ENCODE data around the gene ANKRD13A. TPM values are rescaled to one million over a fixed set of nuclear protein-coding genes. Genes with fewer than 3 reads are reported as not detected.
A peak's percentile ranks its signal among the peaks of the same experiment; 100 is the strongest.

Gene ANKRD13A
- total RNA-seq, 1 experiment from 2014 or later, result 19.9 TPM

DNA sequence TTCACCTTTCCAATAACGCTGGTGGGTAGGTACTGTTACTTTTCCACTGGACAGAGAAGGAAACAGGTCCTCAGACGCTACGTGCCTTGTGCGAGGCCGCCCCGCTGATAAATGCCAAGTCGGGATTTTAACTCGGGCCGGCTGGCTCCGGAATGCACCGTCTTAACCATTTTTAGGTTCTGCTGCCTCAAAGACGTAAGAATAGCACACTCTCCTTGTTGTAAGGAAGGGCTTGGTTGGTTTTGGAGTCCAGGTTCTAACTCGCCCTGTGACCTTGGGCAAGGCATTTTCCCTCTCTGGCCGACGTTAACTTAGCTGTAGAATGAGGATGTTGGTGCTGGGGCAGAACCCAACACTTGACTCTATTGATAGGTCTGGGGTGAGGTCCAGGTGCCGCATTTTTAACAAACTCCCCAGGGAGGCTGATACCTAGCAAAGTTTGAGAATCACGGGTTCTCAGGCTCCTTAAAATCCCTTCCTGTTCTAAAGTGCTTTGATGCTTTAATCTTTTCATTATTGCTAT, 814 bp downstream of the ANKRD13A start:
- H3K27ac ChIP-seq (ENCODE audit: low read depth, low read length), result peak overlapping the region; percentile 36; the same call in 1 of the 2 replicates
- no peaks in the 10 kb centered on the region for H3K36me3 ChIP-seq (ENCODE audit: control insufficient read depth in 1 of 2, insufficient read depth in 2 of 2, low read length in 2 of 2)
- no peaks in the 10 kb centered on the region for H3K9me3 ChIP-seq (ENCODE audit: control insufficient read depth in 1 of 2, insufficient read depth in 1 of 2, low read depth in 1 of 2, low read length in 2 of 2)
- CTCF ChIA-PET, result no interaction called here
- peak overlapping the region; percentile 85 for H3K4me2 ChIP-seq (ENCODE audit: low read length)
- DNase-seq (ENCODE audit: low read depth, low spot score), result no peak
- TF ChIP-seq EZH2phosphoT487 (IDR thresholded peaks at IDR 0.05; ENCODE audit: borderline replicate concordance) (no peak), ZBTB33 (IDR thresholded peaks at IDR 0.05; ENCODE audit: extremely low read depth, insufficient replicate concordance, low read length) (no peak), RAD21 (IDR thresholded peaks at IDR 0.05; ENCODE audit: low read depth) (no peak), EGR1 (IDR thresholded peaks at IDR 0.05; ENCODE audit: low read depth) (no peak), ZFX (IDR thresholded peaks at IDR 0.05) (no peak), POLR2A (IDR thresholded peaks at IDR 0.05; ENCODE audit: borderline replicate concordance, extremely low read depth, insufficient read depth, insufficient read length) (no peak)
- no peaks in the 10 kb centered on the region for H3K9me2 ChIP-seq (ENCODE audit: insufficient read depth)
- no peaks in the 10 kb centered on the region for H3K27me3 ChIP-seq (ENCODE audit: insufficient read depth, low read length)
- peaks cover 17% of the 10 kb centered on the region for H3K79me2 ChIP-seq (ENCODE audit: insufficient read depth, low read length)
- ATAC-seq, result no peak
- POLR2A ChIA-PET, result no interaction called here
- BruUV-seq (replicated peaks), result TSS peak; percentile 59
- peaks cover 31 to 61% of the 10 kb centered on the region in 2 experiments for H3K4me1 ChIP-seq (ENCODE audit: control insufficient read depth in 1 of 2, insufficient read depth in 2 of 2, low read length in 2 of 2)
- no peak overlapping the region for H2AFZ ChIP-seq (ENCODE audit: low read depth, low read length, poor library complexity, severe bottlenecking)
- H3K9ac ChIP-seq (ENCODE audit: low read length), result peak overlapping the region; percentile 74
- intact Hi-C loops (cut with micrococcal nuclease), result no loop called here
- H4K20me1 ChIP-seq (ENCODE audit: insufficient read depth), result no peaks in the 10 kb centered on the region
- H3K4me3 ChIP-seq (replicated peaks in 1 of 2; ENCODE audit: low read depth in 1 of 2, low read length in 2 of 2), result peak overlapping the region; percentile 62 to 78
- RAD21 ChIA-PET (ENCODE audit: low non-redundant PET in 1 of 2, low total read pairs in 2 of 2, uncharacterized antibody in 2 of 2, unreplicated experiment in 2 of 2), result no interaction called here

- CTCF ChIA-PET, result no interaction called here
- peak overlapping the region; percentile 85 for H3K4me2 ChIP-seq (ENCODE audit: low read length)
- peaks cover 9% of the 10 kb centered on the region; the same call in 1 of the 2 replicates for H3K79me2 ChIP-seq (ENCODE audit: insufficient read depth, low read length)
- TF ChIP-seq ZBTB33 (IDR thresholded peaks at IDR 0.05; ENCODE audit: extremely low read depth, insufficient replicate concordance, low read length) (no peak), POLR2A (IDR thresholded peaks at IDR 0.05; ENCODE audit: borderline replicate concordance, extremely low read depth, insufficient read depth, insufficient read length) (no peak), FOSL1 (IDR thresholded peaks at IDR 0.05; ENCODE audit: low read depth) (no peak; the same call in 1 of the 2 replicates), TCF7L2 (IDR thresholded peaks at IDR 0.05; ENCODE audit: borderline replicate concordance, extremely low read depth, insufficient read depth, insufficient read length) (no peak), MAX (IDR thresholded peaks at IDR 0.05) (no peak), YY1 (IDR thresholded peaks at IDR 0.05; ENCODE audit: extremely low read depth, insufficient replicate concordance, low read depth, low read length) (no peak)
- TF ChIP-seq, protein P1, sequence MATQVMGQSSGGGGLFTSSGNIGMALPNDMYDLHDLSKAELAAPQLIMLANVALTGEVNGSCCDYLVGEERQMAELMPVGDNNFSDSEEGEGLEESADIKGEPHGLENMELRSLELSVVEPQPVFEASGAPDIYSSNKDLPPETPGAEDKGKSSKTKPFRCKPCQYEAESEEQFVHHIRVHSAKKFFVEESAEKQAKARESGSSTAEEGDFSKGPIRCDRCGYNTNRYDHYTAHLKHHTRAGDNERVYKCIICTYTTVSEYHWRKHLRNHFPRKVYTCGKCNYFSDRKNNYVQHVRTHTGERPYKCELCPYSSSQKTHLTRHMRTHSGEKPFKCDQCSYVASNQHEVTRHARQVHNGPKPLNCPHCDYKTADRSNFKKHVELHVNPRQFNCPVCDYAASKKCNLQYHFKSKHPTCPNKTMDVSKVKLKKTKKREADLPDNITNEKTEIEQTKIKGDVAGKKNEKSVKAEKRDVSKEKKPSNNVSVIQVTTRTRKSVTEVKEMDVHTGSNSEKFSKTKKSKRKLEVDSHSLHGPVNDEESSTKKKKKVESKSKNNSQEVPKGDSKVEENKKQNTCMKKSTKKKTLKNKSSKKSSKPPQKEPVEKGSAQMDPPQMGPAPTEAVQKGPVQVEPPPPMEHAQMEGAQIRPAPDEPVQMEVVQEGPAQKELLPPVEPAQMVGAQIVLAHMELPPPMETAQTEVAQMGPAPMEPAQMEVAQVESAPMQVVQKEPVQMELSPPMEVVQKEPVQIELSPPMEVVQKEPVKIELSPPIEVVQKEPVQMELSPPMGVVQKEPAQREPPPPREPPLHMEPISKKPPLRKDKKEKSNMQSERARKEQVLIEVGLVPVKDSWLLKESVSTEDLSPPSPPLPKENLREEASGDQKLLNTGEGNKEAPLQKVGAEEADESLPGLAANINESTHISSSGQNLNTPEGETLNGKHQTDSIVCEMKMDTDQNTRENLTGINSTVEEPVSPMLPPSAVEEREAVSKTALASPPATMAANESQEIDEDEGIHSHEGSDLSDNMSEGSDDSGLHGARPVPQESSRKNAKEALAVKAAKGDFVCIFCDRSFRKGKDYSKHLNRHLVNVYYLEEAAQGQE (IDR thresholded peaks at IDR 0.05; ENCODE audit: low read depth), result no peak
Measured at GRCh38 chr12:110001596-110001995, 2.4 kb downstream of the ANKRD13A start.

More at GRCh38 chr12:110001596-110001995, 2.4 kb downstream of the ANKRD13A start:
- POLR2A ChIA-PET, result no interaction called here
- H4K20me1 ChIP-seq (ENCODE audit: insufficient read depth), result no peaks in the 10 kb centered on the region
- no peaks in the 10 kb centered on the region for H3K27me3 ChIP-seq (ENCODE audit: insufficient read depth, low read length)
- RAD21 ChIA-PET (ENCODE audit: low non-redundant PET in 1 of 2, low total read pairs in 2 of 2, uncharacterized antibody in 2 of 2, unreplicated experiment in 2 of 2), result no interaction called here
- peak overlapping the region in 1 of 2 experiments; percentile 26; a peak in 2 of 4 replicates for H3K4me3 ChIP-seq (replicated peaks in 1 of 2; ENCODE audit: low read depth in 1 of 2, low read length in 2 of 2)
- no peaks in the 10 kb centered on the region for H3K9me3 ChIP-seq (ENCODE audit: control insufficient read depth in 1 of 2, insufficient read depth in 1 of 2, low read depth in 1 of 2, low read length in 2 of 2)
- H3K4me1 ChIP-seq (ENCODE audit: control insufficient read depth in 1 of 2, insufficient read depth in 2 of 2, low read length in 2 of 2), result peaks cover 28 to 52% of the 10 kb centered on the region in 2 experiments
- no peak for DNase-seq (ENCODE audit: low read depth, low spot score)
- H2AFZ ChIP-seq (ENCODE audit: low read depth, low read length, poor library complexity, severe bottlenecking), result no peak overlapping the region
- no peaks in the 10 kb centered on the region for H3K9me2 ChIP-seq (ENCODE audit: insufficient read depth)
- peak overlapping the region; percentile 18; the same call in 1 of the 2 replicates for H3K27ac ChIP-seq (ENCODE audit: low read depth, low read length)
- BruUV-seq (replicated peaks), result no TSS peak
- peak overlapping the region; percentile 34; the same call in 1 of the 2 replicates for H3K9ac ChIP-seq (ENCODE audit: low read length)
- H3K36me3 ChIP-seq (ENCODE audit: control insufficient read depth in 1 of 2, insufficient read depth in 2 of 2, low read length in 2 of 2), result no peaks in the 10 kb centered on the region
- intact Hi-C loops (cut with micrococcal nuclease), result no loop called here
- no peak for ATAC-seq
